CD4-positive, alpha-beta memory T cell (primary cell): ENCODE measurements around the gene TENT5C. TPM values are rescaled to one million over a fixed set of nuclear protein-coding genes. Genes with fewer than 3 reads are reported as not detected.

Experiments used
- CTCF ChIA-PET: fragments of 350-600 bp; sonication (Branson Sonifier 250); formaldehyde crosslinking; loops from one replicate; lab custom pipeline; 2021; ENCODE audit warnings: inconsistent platforms; ENCODE audit not compliant: partially characterized antibody; lab: Charles Lee
- POLR2A ChIA-PET: fragments of 350-600 bp; sonication (Branson Sonifier 250); formaldehyde crosslinking; loops from one replicate; lab custom pipeline; 2021; ENCODE audit not compliant: partially characterized antibody; lab: Charles Lee
- DNase-seq, 5 donors: peaks; one replicate each; pipeline versions ENCODE4 v3.0.0 to v3.0.0-alpha.2; 2020 to 2022; ENCODE audit warnings: mixed read lengths in 1 of 5
- H3K27ac ChIP-seq: one replicate; pipeline ENCODE4 v1.7.0; 2013; ENCODE audit warnings: low read depth, low read length
- H3K27me3 ChIP-seq: 2 replicates; pipeline ENCODE4 v1.7.0; 2013; ENCODE audit warnings: mild to moderate bottlenecking, low read length, moderate library complexity; ENCODE audit not compliant: insufficient read depth
- H3K36me3 ChIP-seq: 2 replicates; pipeline ENCODE4 v1.7.0; 2013; ENCODE audit warnings: mild to moderate bottlenecking, low read length, moderate library complexity; ENCODE audit not compliant: insufficient read depth
- H3K4me1 ChIP-seq: 2 replicates; pipeline ENCODE4 v1.7.0; 2013; ENCODE audit warnings: mild to moderate bottlenecking, low read length, moderate library complexity; ENCODE audit not compliant: insufficient read depth
- H3K4me3 ChIP-seq, 2 donors: one replicate each; pipeline ENCODE4 v1.7.0; 2013; ENCODE audit warnings: low read length in 2 of 2, mild to moderate bottlenecking in 1 of 2
- H3K9me3 ChIP-seq, 2 donors: one replicate each; pipeline ENCODE4 v1.7.0; 2013; ENCODE audit warnings: low read length in 2 of 2, control low read depth in 1 of 2; ENCODE audit not compliant: control insufficient read depth in 1 of 2
- H3K27ac Mint-ChIP-seq, 7 donors: one replicate each; pipeline ENCODE4 v1.8.0; 2020 to 2021; ENCODE audit warnings: mixed read lengths in 7 of 7, mild to moderate bottlenecking in 6 of 7, inconsistent platforms in 3 of 7, moderate library complexity in 3 of 7
- H3K27me3 Mint-ChIP-seq, 2 donors: one replicate each; pipeline ENCODE4 v1.8.0; 2020 to 2021; ENCODE audit warnings: mixed read lengths in 2 of 2
- H3K36me3 Mint-ChIP-seq, 2 donors: one replicate each; pipeline ENCODE4 v1.8.0; 2020 to 2021; ENCODE audit warnings: mixed read lengths in 2 of 2, inconsistent platforms in 1 of 2, mild to moderate bottlenecking in 1 of 2
- H3K4me1 Mint-ChIP-seq, 4 donors: one replicate each; pipeline ENCODE4 v1.8.0; 2020 to 2021; ENCODE audit warnings: mixed read lengths in 4 of 4, mild to moderate bottlenecking in 1 of 4
- H3K4me3 Mint-ChIP-seq, 8 donors: one replicate each; pipeline ENCODE4 v1.8.0; 2020 to 2021; ENCODE audit warnings: mixed read lengths in 8 of 8, mild to moderate bottlenecking in 7 of 8, moderate library complexity in 6 of 8, inconsistent platforms in 3 of 8
- H3K9me3 Mint-ChIP-seq, 8 donors: one replicate each; pipeline ENCODE4 v1.8.0; 2020 to 2021; ENCODE audit warnings: mixed read lengths in 8 of 8, mild to moderate bottlenecking in 5 of 8, inconsistent platforms in 3 of 8, moderate library complexity in 1 of 8
- intact Hi-C: fragments of 100-400 bp; cut with micrococcal nuclease; formaldehyde crosslinking; loops from one replicate; pipeline ENCODE4 v1.15.1; 2023
- polyA plus RNA-seq, 2 donors: library from polyadenylated mRNA; unstranded; fragments of 300-500 nt; fragmentation: Illumina TruSeq; gene quantifications; one replicate each; pipeline ENCODE4 v1.2.3, GENCODE V29; 2021
- total RNA-seq, 2 experiments: library from RNA; stranded (reverse); gene quantifications; one replicate each; pipeline ENCODE4 v1.2.3, GENCODE V29; 2021

Gene TENT5C
- total and polyA plus RNA-seq, 4 experiments from 2014 or later: 5.3 to 43.0 (median 14.4) TPM

- POLR2A ChIA-PET: interaction anchor here (0.6 to 5.8 kb wide), 4 partner anchors 10 to 18 kb away, joined by 3 to 23 read pairs (median 6); no protein-coding TSS in a partner anchor
These were observed 37.8 kb downstream of the TENT5C start for GRCh38 chr1:117643601-117644000.

GRCh38 chr1:117644696-117645311 lies 39.0 kb downstream of the TENT5C start:
- H3K27ac ChIP-seq: no peak overlapping the region
- no peaks in the 10 kb centered on the region for H3K9me3 ChIP-seq
- H3K4me1 Mint-ChIP-seq: peaks cover 6 to 30% (median 14%) of the 10 kb centered on the region in 4 donors
- peak overlapping the region in 1 of 7 donors; percentile 33 for H3K27ac Mint-ChIP-seq
- H3K9me3 Mint-ChIP-seq: no peaks in the 10 kb centered on the region
- CTCF ChIA-PET: interaction anchor here (0.7 kb wide), 1 partner anchor 30 kb away, joined by 3 read pairs; no protein-coding TSS in a partner anchor
- no peaks in the 10 kb centered on the region for H3K27me3 ChIP-seq
- no peaks in the 10 kb centered on the region for H3K36me3 ChIP-seq
- DNase-seq: no peak
- peak overlapping the region in 1 of 8 donors; percentile 33 for H3K4me3 Mint-ChIP-seq
- peaks cover 21% of the 10 kb centered on the region for H3K4me1 ChIP-seq
- no peak overlapping the region for H3K4me3 ChIP-seq
- POLR2A ChIA-PET: interaction anchor here (1.0 to 5.8 kb wide), 5 partner anchors 10 to 18 kb away, joined by 3 to 23 read pairs (median 4); no protein-coding TSS in a partner anchor
- intact Hi-C loops: no loop called here
- H3K27me3 Mint-ChIP-seq: peaks cover 0 to 3% of the 10 kb centered on the region in 2 donors
- no peaks in the 10 kb centered on the region for H3K36me3 Mint-ChIP-seq

More at GRCh38 chr1:117643601-117644000, 37.8 kb downstream of the TENT5C start:
- Histone ChIP-seq H3K9me3 (no peaks in the 10 kb centered on the region), H3K27ac (no peak overlapping the region), H3K27me3 (no peaks in the 10 kb centered on the region), H3K36me3 (no peaks in the 10 kb centered on the region), H3K4me1 (peaks cover 16% of the 10 kb centered on the region), H3K4me3 (no peak overlapping the region)
- no peak for DNase-seq
- Mint-ChIP-seq H3K4me3 (no peak overlapping the region), H3K27ac (no peak overlapping the region), H3K27me3 (no peaks in the 10 kb centered on the region), H3K4me1 (peaks cover 0 to 23% (median 9%) of the 10 kb centered on the region in 4 donors), H3K36me3 (no peaks in the 10 kb centered on the region), H3K9me3 (no peaks in the 10 kb centered on the region)
- CTCF ChIA-PET: interaction anchor here (2.1 kb wide), 1 partner anchor 30 kb away, joined by 8 read pairs; no protein-coding TSS in a partner anchor
- intact Hi-C loops: no loop called here

GRCh38 chr1:117645343-117645742 lies 39.5 kb downstream of the TENT5C start:
- Histone ChIP-seq H3K4me1 (peaks cover 23% of the 10 kb centered on the region), H3K27me3 (no peaks in the 10 kb centered on the region), H3K4me3 (no peak overlapping the region), H3K36me3 (no peaks in the 10 kb centered on the region), H3K27ac (no peak overlapping the region), H3K9me3 (no peaks in the 10 kb centered on the region)
- CTCF ChIA-PET: interaction anchor here (0.7 to 1.5 kb wide), 2 partner anchors 10 to 29 kb away, joined by 3 to 7 read pairs; no protein-coding TSS in a partner anchor
- no peaks in the 10 kb centered on the region for H3K36me3 Mint-ChIP-seq
- peak overlapping the region in 2 of 7 donors; percentile 20 to 27 for H3K27ac Mint-ChIP-seq
- no peak for DNase-seq
- POLR2A ChIA-PET: interaction anchor here (1.0 to 5.8 kb wide), 2 partner anchors 10 to 16 kb away, joined by 3 to 23 read pairs; no protein-coding TSS in a partner anchor
- H3K27me3 Mint-ChIP-seq: peaks cover 0 to 3% of the 10 kb centered on the region in 2 donors
- H3K4me1 Mint-ChIP-seq: peaks cover 6 to 33% (median 16%) of the 10 kb centered on the region in 4 donors
- no peaks in the 10 kb centered on the region for H3K9me3 Mint-ChIP-seq
- intact Hi-C loops: no loop called here
- H3K4me3 Mint-ChIP-seq: no peak overlapping the region

- Histone ChIP-seq H3K4me1 (peaks cover 32% of the 10 kb centered on the region), H3K4me3 (no peak overlapping the region), H3K27me3 (no peaks in the 10 kb centered on the region), H3K36me3 (no peaks in the 10 kb centered on the region), H3K9me3 (no peaks in the 10 kb centered on the region), H3K27ac (no peak overlapping the region)
- H3K9me3 Mint-ChIP-seq: no peaks in the 10 kb centered on the region
- H3K36me3 Mint-ChIP-seq: no peaks in the 10 kb centered on the region
- intact Hi-C loops: no loop called here
- H3K4me3 Mint-ChIP-seq: no peak overlapping the region
- peaks cover 12 to 41% (median 22%) of the 10 kb centered on the region in 4 donors for H3K4me1 Mint-ChIP-seq
- no peak for DNase-seq
- CTCF ChIA-PET: interaction anchor here (0.9 to 1.5 kb wide), 3 partner anchors 10 to 108 kb away, joined by 3 to 7 read pairs (median 5); no protein-coding TSS in a partner anchor
- POLR2A ChIA-PET: interaction anchor here (1.0 to 1.3 kb wide), 2 partner anchors 15 to 38 kb away, joined by 3 to 4 read pairs; no protein-coding TSS in a partner anchor
- peaks cover 0 to 3% of the 10 kb centered on the region in 2 donors for H3K27me3 Mint-ChIP-seq
- H3K27ac Mint-ChIP-seq: no peak overlapping the region
These were observed 40.4 kb downstream of the TENT5C start for GRCh38 chr1:117646007-117646811.

GRCh38 chr1:117646956-117647355 lies 41.1 kb downstream of the TENT5C start:
- Histone ChIP-seq H3K36me3 (no peaks in the 10 kb centered on the region), H3K4me1 (peaks cover 39% of the 10 kb centered on the region), H3K27ac (no peak overlapping the region), H3K9me3 (no peaks in the 10 kb centered on the region), H3K4me3 (no peak overlapping the region), H3K27me3 (no peaks in the 10 kb centered on the region)
- H3K9me3 Mint-ChIP-seq: no peaks in the 10 kb centered on the region
- H3K4me3 Mint-ChIP-seq: no peak overlapping the region
- intact Hi-C loops: no loop called here
- H3K27me3 Mint-ChIP-seq: peaks cover 0 to 3% of the 10 kb centered on the region in 2 donors
- ChIA-PET POLR2A (interaction anchor here (0.9 to 1.3 kb wide), 2 partner anchors 12 to 39 kb away, joined by 3 to 4 read pairs; no protein-coding TSS in a partner anchor), CTCF (interaction anchor here (0.9 to 1.5 kb wide), 3 partner anchors 9 to 108 kb away, joined by 3 to 7 read pairs (median 5); no protein-coding TSS in a partner anchor)
- peaks cover 16 to 49% (median 28%) of the 10 kb centered on the region in 4 donors for H3K4me1 Mint-ChIP-seq
- H3K27ac Mint-ChIP-seq: no peak overlapping the region
- H3K36me3 Mint-ChIP-seq: no peaks in the 10 kb centered on the region
- no peak for DNase-seq

- CTCF ChIA-PET: interaction anchor here (0.6 to 1.5 kb wide), 3 partner anchors 15 to 110 kb away, joined by 3 read pairs; no protein-coding TSS in a partner anchor
- Mint-ChIP-seq H3K9me3 (no peaks in the 10 kb centered on the region), H3K27me3 (peaks cover 0 to 3% of the 10 kb centered on the region in 2 donors), H3K4me1 (peaks cover 24 to 59% (median 37%) of the 10 kb centered on the region in 4 donors), H3K4me3 (no peak overlapping the region), H3K27ac (peak overlapping the region in 1 of 7 donors; percentile 3), H3K36me3 (no peaks in the 10 kb centered on the region)
- POLR2A ChIA-PET: interaction anchor here (2.9 kb wide), 1 partner anchor 41 kb away, joined by 12 read pairs; the partner anchor contains the start of gene TENT5C
- H3K36me3 ChIP-seq: no peaks in the 10 kb centered on the region
- H3K27ac ChIP-seq: no peak overlapping the region
- peaks cover 45% of the 10 kb centered on the region for H3K4me1 ChIP-seq
- intact Hi-C loops: no loop called here
- DNase-seq: no peak
- H3K4me3 ChIP-seq: no peak overlapping the region
- H3K9me3 ChIP-seq: no peaks in the 10 kb centered on the region
- H3K27me3 ChIP-seq: no peaks in the 10 kb centered on the region
These were observed 42.2 kb downstream of the TENT5C start for GRCh38 chr1:117648015-117648414.
